ENCODE data around the gene ZNRD2.

Gene ZNRD2

GRCh38 chr11:65536412-65537295, 33.6 kb upstream of the ZNRD2 start:
- DNase-seq (ENCODE audit: low read depth), result no peak

GRCh38 chr11:65537296-65537597, 33.0 kb upstream of the ZNRD2 start:
- no peak for DNase-seq (ENCODE audit: low read depth)
- H3K4me3 ChIP-seq (ENCODE audit: low read depth, low read length), result no peak overlapping the region
- no peak for TF ChIP-seq CTCF (IDR thresholded peaks at IDR 0.05; ENCODE audit: low read depth, low read length, missing control alignments)

More at GRCh38 chr11:65536412-65537295, 33.6 kb upstream of the ZNRD2 start:
- no peak for TF ChIP-seq CTCF (IDR thresholded peaks at IDR 0.05; ENCODE audit: low read depth, low read length, missing control alignments)
- no peak overlapping the region for H3K4me3 ChIP-seq (ENCODE audit: low read depth, low read length)

GRCh38 chr11:65537620-65538231, 32.6 kb upstream of the ZNRD2 start:
- no peak for DNase-seq (ENCODE audit: low read depth)
- no peak for TF ChIP-seq CTCF (IDR thresholded peaks at IDR 0.05; ENCODE audit: low read depth, low read length, missing control alignments)
- H3K4me3 ChIP-seq (ENCODE audit: low read depth, low read length), result no peak overlapping the region

GRCh38 chr11:65538232-65538914, 31.9 kb upstream of the ZNRD2 start:
- TF ChIP-seq CTCF (IDR thresholded peaks at IDR 0.05; ENCODE audit: low read depth, low read length, missing control alignments), result no peak
- H3K4me3 ChIP-seq (ENCODE audit: low read depth, low read length), result no peak overlapping the region
- no peak for DNase-seq (ENCODE audit: low read depth)

- DNase-seq (ENCODE audit: low read depth), result no peak
- no peak overlapping the region for H3K4me3 ChIP-seq (ENCODE audit: low read depth, low read length)
- TF ChIP-seq CTCF (IDR thresholded peaks at IDR 0.05; ENCODE audit: low read depth, low read length, missing control alignments), result no peak
Measured at GRCh38 chr11:65538915-65539743, 31.1 kb upstream of the ZNRD2 start.

DNA sequence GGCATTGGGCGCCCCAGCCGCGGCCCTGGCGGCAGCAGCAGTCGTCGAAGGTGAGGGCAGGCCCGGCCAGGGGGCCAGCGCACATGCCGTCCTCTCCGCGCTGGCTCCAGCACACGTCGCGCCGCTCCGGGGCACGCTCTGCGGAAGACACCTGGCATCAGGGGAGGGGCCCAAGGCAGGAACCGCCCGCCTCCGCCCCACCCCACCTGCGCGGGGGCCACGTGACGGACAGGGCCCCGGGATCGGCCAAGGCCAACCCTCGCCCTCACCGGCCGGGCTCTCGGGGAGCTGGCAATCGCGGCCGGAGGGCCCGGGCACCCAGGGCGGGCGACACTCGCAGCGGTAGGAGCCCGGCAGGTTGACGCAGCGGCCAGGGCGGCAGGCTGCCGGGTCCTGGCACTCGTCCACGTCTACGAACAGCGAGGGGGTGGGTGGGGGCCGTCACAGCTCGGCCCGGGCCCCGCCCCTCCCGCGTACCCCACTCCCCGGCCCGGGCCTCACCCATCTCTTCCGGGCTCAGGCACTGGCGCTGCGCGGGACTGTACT, 30.5 kb upstream of the ZNRD2 start:
- peak overlapping the region; percentile 72 for H3K4me3 ChIP-seq (ENCODE audit: low read depth, low read length)
- no peak for DNase-seq (ENCODE audit: low read depth)

More for the DNA sequence above, 30.5 kb upstream of the ZNRD2 start:
- TF ChIP-seq CTCF (IDR thresholded peaks at IDR 0.05; ENCODE audit: low read depth, low read length, missing control alignments), result no peak

Measured in GM12864 (cell line).